GM19351 (cell line): ENCODE measurements around the gene INTS1.

Experiments used
- ATAC-seq: cut with Tn5 transposase; IDR thresholded peaks from one replicate; pipeline ENCODE4 v1.9.1; 2021; ENCODE audit warnings: mild to moderate bottlenecking, moderate library complexity; ENCODE audit not compliant: unreplicated experiment

Gene INTS1, protein sequence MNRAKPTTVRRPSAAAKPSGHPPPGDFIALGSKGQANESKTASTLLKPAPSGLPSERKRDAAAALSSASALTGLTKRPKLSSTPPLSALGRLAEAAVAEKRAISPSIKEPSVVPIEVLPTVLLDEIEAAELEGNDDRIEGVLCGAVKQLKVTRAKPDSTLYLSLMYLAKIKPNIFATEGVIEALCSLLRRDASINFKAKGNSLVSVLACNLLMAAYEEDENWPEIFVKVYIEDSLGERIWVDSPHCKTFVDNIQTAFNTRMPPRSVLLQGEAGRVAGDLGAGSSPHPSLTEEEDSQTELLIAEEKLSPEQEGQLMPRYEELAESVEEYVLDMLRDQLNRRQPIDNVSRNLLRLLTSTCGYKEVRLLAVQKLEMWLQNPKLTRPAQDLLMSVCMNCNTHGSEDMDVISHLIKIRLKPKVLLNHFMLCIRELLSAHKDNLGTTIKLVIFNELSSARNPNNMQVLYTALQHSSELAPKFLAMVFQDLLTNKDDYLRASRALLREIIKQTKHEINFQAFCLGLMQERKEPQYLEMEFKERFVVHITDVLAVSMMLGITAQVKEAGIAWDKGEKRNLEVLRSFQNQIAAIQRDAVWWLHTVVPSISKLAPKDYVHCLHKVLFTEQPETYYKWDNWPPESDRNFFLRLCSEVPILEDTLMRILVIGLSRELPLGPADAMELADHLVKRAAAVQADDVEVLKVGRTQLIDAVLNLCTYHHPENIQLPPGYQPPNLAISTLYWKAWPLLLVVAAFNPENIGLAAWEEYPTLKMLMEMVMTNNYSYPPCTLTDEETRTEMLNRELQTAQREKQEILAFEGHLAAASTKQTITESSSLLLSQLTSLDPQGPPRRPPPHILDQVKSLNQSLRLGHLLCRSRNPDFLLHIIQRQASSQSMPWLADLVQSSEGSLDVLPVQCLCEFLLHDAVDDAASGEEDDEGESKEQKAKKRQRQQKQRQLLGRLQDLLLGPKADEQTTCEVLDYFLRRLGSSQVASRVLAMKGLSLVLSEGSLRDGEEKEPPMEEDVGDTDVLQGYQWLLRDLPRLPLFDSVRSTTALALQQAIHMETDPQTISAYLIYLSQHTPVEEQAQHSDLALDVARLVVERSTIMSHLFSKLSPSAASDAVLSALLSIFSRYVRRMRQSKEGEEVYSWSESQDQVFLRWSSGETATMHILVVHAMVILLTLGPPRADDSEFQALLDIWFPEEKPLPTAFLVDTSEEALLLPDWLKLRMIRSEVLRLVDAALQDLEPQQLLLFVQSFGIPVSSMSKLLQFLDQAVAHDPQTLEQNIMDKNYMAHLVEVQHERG (N-terminal part only)

DNA sequence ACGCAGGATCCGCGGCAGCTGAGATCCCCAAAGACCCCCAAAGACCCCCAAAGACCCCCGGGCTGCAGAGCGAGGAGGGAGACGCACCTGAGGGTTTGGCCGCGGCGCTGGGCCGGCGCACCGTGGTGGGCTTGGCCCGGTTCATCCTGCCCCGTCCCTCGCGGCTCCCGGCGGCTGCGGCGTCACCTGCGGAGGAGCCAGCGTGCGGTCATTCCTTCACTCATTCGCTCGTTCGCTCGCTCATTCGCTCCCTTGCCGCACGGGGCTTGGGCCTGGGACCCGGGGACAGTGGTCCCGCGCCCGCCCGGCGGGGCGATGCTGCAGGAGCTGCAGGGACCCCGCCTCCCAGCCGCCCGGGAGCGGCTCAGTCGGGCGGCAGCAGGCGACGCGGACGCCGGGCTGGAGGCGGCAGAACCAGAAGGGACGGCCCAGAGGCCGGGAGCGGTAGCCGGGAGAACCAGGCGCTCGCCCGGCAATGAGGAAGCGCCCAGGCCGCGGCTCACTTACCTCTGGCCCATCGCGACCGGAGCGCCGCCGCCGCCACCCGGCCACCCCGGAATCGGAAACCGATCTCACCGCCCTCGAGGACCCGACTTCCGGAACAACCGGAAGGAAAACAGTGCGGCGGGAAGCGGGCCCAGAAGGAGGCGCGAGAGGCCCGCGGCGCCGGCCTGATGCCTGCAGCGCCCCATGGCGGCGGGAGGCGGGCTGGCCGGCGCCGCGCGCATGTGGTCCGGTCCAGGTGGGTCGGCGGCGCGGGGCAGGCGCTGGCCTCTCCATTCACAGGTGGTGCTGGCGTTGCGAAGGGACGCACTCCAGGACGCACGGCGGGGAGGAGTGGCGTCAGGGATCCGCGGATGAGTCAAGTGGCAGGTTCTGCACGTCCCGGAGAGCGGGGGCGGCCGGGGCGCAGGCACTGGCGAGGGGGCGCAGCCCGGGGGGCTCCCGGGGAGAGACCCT, at the start of gene INTS1:
INTS1 (minus strand) TSS at position 574 of the 960 bp plus-strand sequence; CDS start at position 145, 429 bp downstream.
- ATAC-seq, result peak; percentile 83

DNA sequence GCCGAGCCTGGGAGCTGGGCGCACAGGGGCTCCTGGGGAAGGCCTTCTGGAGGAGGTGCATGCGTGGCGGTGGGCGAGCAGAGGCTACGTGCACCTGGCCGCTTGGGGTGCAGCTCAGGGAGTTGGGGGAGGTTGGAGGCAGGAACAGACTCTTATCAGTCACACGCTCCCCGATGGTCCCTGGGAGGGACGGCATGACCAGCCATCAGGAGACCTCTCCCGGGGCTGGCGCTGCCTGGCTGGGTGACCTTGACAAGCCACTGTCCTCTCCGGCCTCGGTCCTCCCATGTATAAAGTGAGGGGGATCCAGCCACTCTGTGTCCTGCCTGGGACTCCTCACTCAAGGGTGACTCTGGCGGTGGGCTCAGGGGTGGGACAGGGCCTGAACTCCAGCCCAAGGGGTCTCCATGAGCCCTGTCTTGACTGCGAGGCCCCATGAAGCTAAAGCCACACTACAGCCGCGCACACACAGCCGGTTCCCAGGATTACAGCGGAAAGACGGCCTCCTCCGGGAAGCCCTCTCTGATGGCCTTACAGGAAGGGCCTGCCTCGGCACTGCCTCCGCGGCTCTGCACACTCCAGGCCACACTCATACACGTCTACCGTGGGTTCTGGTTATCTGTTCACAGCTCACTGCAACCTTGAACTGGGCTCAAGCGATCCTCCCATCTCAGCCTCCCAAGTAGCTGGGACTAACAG, 49.5 kb upstream of the INTS1 start:
- no peak for ATAC-seq

DNA sequence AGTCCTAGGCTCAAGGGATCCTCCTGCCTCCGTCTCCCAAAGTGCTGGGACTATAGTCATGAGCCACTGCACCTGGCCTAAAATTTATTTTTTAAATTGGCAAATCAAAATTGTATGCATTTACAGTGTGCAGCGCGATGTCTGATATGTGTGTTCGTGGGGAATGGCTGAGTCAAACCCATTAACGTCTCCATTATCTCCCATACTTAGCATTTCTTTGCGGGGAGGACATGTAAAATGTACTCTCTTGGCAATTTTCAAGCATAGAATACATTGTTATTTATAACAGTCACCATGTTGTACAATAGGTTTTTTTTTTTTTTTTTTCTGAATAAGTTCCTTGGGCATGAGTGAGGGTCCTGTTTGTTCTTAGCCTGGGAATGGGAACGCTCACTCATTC, 48.0 kb upstream of the INTS1 start:
- ATAC-seq, result no peak

- no peak for ATAC-seq
Measured at GRCh38 chr7:1550846-1551155, 46.6 kb upstream of the INTS1 start.

- no peak for ATAC-seq
Measured at GRCh38 chr7:1550005-1550845, 46.0 kb upstream of the INTS1 start.

DNA sequence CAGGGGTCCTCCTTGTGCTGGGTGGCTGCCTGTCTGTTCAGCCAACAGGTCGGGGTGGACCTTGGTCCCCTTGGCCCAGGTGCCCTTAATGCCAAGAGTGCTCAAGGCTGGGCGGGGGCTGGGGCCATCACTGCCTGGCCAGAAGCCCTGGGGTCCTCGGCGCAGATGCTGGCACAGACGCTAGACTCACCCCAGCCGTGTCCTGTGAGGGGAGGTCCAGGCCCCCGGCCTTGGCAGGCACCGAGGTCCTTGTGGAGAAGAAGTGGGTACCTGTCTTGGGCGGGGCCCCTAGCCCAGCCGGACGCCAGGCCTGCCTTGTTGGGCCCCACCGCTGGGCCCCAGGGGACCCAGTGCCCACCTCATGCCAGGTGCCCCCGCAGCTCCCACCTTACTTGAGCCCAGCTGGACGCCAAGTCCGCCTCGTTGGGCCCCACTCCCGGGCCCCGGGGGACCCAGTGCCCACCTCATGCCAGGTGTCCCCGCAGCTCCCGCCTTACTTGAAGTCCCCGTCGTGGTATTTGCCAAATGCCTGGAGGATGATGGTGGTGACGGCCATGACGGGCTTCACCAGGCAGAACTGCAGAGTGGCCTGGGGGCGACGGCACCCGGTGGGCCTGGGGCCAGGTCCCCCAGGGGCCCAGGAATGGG, 45.3 kb upstream of the INTS1 start:
- ATAC-seq, result no peak

GRCh38 chr7:1548944-1549343, 44.8 kb upstream of the INTS1 start:
- no peak for ATAC-seq

GRCh38 chr7:1548438-1548831, 44.2 kb upstream of the INTS1 start:
- no peak for ATAC-seq

- no peak for ATAC-seq
Measured at GRCh38 chr7:1547777-1548437, 43.7 kb upstream of the INTS1 start.

DNA sequence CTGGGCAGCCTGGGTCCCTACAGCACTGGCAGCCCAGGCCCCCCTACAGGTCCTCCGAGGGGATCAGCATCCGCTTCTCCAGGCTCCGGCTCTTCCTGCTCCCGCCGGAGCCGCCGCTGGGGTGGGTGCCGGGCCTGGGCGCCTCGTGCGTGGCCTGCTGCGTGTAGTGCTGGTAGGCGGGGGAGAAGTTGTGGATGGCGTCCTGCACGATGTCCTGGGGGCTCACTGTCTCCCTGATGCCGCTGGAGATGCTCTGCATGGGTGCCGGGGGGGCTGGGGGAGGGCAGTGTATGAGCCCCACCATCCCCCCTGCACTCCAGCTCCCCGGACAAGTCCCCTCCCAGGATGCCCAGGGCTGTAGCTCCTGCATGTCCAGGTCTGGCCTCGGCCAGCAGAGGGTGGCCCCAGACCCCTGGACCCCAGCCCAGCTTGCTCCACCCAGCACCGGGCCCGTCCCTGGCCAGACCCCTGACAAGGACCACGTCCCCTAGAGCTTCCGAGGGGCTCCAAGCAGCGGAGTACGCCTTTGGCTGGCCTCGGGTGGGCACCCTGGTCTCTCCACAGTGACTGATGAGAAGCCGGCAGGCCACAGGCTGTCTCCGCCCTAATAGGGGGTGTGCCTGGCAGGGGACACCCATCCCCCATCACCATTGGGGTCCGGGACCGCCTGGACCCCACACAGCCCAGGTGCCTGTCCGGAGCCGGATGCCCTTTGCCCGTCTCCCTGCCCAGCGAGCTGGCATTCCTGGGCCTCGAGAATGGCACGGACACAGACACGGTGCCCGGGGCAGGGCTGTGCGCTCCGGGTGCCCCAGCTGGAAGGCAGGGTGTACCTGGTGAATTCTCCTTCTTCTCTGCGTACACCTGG, 43.0 kb upstream of the INTS1 start:
- ATAC-seq, result no peak

DNA sequence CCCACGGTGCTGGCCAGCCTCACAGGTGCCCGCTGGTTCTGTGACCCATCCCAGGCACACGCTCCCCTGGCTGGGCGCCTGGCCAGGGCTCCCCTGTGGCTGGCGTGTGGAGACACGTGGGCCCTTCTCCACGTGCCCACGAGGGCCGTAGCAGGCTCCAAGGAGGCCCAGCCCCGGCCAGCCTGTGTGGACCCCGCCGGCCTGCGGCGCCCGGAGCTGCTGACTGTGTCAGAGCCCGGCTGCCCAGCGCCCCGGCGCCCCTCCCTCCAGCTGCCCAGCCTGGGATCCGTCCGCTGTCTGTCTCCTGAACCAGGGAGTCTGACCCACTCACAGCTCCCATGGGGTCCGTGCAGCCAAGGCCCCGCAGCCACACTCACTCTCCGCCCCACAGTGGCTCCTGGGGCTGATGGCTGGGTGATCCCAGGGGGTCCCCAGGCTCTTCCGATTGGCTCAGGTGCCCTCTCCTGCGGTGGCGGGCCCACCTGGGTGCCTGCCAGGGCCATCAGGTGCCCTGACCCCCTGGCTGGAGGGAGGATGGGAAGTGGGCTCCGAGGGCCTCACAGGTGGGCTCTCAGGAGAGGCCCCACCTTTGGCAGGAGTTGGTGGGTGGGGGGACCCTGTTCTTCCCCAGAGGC, 42.2 kb upstream of the INTS1 start:
- no peak for ATAC-seq

DNA sequence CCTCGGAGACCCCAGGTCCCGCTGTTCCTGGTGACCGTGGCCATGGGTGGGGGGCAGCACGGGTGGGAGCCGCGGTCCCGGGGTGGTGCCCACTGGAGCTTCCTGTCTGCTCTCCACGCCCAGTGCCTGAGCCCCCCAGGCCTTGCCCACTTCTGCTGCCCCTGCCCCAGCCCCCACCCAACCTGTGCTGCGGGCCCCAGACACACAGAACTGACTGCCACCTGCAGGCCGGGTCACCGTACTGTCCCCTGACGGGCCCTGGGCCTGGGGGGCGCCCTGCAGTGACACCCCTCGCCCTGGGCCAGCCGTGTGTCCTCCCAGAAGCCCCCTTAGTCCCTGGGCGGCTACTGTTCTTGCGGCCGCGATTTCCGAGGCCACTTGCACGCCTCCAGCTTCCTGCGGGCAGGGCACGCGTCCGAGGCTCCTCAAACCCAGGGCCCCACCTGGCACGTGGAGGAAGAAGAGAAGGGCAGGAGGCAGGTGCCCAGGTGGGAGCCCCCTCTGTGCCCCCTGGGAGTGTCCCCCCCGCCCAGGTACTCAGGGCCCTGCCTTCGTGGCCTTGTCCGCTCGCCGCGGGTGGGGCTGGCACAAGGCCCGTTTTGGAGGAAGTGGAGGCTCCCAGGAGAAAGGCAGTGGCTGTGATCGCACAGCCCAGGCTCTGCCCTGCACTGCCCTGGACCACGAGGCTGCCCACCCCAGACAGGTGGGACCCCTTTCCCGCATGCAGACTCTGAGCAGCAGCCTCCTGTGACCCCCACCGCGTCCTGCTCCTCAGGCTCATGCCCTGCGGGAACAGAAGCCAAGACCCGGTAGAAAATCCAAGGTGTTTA, 41.4 kb upstream of the INTS1 start:
- no peak for ATAC-seq

DNA sequence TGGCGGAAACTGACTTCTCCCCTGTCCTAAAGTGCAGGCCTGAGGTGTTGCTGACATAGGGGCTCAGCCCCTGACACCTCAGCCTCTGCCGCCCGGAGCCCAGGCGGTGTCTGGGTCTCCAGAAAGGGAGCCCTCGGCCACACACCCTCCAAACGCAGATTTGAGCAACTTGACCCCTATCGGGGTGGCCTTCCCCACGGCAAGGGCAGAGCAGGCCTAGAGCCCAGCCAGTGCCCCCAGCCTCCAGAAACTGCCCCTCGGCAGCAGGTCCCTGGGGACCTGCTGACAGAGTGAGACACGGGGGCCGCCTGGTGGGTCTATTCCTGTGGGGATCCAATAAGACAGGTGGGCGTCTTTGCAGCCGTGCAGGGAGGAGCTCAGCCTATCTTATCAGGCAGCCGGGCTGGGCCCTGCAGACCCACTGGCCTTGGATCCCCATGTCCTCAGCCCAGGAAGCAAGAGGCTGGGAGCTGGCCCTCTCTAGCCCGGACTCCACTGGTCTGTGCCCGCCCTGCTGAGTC, 40.8 kb upstream of the INTS1 start:
- no peak for ATAC-seq

GRCh38 chr7:1544178-1544895, 40.1 kb upstream of the INTS1 start:
- ATAC-seq, result no peak

- ATAC-seq, result no peak
Measured at GRCh38 chr7:1543826-1544177, 39.6 kb upstream of the INTS1 start.
